AG20443 (cell line): Measurements from ENCODE around the gene FEM1C.

Experiments used
- DNase-seq: peaks from one replicate; pipeline ENCODE4 v3.0.0; 2012; ENCODE audit warnings: low spot score, mixed read lengths

The FEM1C gene

GRCh38 chr5:115475788-115476187 lies 68.8 kb downstream of the FEM1C start:
- DNase-seq = no peak

- DNase-seq = no peak
These were observed 72.1 kb downstream of the FEM1C start for GRCh38 chr5:115472271-115473025.

GRCh38 chr5:115471345-115472063 lies 73.1 kb downstream of the FEM1C start:
- peak; percentile 37 for DNase-seq

GRCh38 chr5:115470921-115471320 lies 73.7 kb downstream of the FEM1C start:
- DNase-seq = no peak
